ENCODE data around the gene BPIFB3.

The BPIFB3 gene

DNA sequence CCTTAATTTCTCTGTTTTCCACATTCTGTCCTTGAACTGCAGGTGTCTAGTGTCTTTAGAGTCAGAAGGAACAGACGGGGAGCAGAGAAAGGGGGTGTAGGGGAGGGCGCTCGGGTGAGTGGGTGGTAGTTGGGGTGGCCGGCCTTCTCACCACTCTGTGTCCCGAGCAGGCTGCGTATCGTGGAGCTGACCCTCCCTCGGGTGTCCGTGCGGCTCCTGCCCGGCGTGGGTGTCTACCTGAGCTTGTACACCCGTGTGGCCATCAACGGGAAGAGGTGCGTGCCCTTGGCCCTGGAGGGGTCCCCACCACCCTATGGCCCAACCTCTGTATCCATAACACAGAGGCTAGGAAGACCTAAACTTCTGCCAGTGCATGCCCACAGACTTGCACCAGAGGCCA lies 31.0 kb downstream of the BPIFB3 start:
- TF ChIP-seq, protein P1, sequence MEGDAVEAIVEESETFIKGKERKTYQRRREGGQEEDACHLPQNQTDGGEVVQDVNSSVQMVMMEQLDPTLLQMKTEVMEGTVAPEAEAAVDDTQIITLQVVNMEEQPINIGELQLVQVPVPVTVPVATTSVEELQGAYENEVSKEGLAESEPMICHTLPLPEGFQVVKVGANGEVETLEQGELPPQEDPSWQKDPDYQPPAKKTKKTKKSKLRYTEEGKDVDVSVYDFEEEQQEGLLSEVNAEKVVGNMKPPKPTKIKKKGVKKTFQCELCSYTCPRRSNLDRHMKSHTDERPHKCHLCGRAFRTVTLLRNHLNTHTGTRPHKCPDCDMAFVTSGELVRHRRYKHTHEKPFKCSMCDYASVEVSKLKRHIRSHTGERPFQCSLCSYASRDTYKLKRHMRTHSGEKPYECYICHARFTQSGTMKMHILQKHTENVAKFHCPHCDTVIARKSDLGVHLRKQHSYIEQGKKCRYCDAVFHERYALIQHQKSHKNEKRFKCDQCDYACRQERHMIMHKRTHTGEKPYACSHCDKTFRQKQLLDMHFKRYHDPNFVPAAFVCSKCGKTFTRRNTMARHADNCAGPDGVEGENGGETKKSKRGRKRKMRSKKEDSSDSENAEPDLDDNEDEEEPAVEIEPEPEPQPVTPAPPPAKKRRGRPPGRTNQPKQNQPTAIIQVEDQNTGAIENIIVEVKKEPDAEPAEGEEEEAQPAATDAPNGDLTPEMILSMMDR (IDR thresholded peaks at IDR 0.05; ENCODE audit: extremely low read depth, insufficient read depth, missing control alignments) = no peak
- in situ Hi-C loops (cut with MboI; ENCODE audit: low pct_unique_long_range_greater_than_20kb, low sequenced_read_pairs, unreplicated experiment) = no loop called here
- DNase-seq (ENCODE audit: low spot score) = no peak

DNA sequence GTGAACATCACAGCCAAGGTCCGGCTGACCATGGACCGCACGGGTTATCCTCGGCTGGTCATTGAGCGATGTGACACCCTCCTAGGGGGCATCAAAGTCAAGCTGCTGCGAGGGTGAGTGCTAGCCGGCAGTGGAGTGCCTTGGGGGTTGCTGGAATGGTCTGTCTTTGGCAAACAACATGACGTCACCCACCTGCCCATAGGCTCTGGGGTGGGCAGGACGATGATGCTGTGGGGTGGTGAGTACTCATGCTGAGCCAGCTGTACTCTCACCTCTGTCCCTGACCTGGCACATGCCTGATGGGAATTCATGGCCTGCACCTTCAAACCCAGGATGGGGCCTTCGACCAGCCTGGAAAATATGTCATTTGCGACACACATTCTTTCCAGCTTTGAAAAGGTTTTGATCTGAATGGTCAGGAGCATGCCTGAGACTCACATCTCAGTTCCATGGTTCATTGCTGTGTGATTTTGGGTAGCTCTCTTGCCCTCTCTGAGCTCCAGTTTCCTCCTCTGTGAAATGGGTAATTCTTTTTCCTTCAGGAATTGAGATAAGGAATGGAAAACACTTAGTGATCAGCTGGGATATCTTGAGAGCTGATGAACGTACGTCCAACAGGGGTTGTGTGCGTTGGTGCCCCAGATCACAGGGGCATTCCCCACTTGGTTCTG lies 32.5 kb downstream of the BPIFB3 start:
- DNase-seq (ENCODE audit: low spot score) = no peak
- TF ChIP-seq, protein P1 (IDR thresholded peaks at IDR 0.05; ENCODE audit: extremely low read depth, insufficient read depth, missing control alignments) = no peak
- in situ Hi-C loops (cut with MboI; ENCODE audit: low pct_unique_long_range_greater_than_20kb, low sequenced_read_pairs, unreplicated experiment) = no loop called here

DNA sequence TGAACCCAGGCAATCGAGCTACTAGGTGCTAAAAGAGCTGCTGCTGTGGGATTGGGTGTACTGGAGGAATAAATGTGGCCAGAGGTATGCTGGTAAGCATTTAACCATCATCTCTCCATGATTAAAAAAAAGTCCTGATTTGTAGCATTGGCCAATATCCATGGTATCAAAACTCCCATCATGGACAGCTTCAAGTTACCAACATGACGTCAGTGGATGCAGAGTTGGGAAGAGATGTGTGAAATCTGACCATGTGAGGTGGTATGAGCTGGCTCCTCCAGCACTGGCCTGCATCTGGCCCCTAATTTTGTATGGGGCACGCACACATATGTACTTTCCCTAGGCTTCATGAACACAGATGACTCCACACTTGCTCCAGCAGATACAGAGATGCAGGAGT lies 37.4 kb downstream of the BPIFB3 start:
- DNase-seq (ENCODE audit: low spot score) = no peak
- in situ Hi-C loops (cut with MboI; ENCODE audit: low pct_unique_long_range_greater_than_20kb, low sequenced_read_pairs, unreplicated experiment) = no loop called here
- TF ChIP-seq, protein P1 (IDR thresholded peaks at IDR 0.05; ENCODE audit: extremely low read depth, insufficient read depth, missing control alignments) = no peak

DNA sequence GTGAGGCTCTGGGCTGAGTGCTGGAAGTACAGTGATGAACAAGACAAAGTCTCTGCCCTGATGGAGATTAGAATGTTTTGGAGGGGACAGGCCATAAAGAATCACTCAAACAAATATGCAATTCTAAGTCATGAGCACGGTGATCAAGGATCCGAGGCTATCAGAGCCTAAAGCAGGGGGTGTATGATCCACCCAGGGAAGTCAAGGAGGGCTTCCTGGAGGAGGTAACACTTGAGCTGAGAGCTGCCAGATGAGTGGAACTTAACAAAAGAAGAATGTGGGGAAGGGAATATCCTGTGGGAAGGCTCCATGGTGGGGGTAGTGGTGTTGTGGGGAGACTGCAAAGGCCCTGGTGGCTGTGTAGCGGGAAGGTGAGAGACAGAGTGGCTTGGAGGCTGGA lies 38.0 kb downstream of the BPIFB3 start:
- in situ Hi-C loops (cut with MboI; ENCODE audit: low pct_unique_long_range_greater_than_20kb, low sequenced_read_pairs, unreplicated experiment) = no loop called here
- TF ChIP-seq, protein P1 (IDR thresholded peaks at IDR 0.05; ENCODE audit: extremely low read depth, insufficient read depth, missing control alignments) = no peak
- no peak for DNase-seq (ENCODE audit: low spot score)

DNA sequence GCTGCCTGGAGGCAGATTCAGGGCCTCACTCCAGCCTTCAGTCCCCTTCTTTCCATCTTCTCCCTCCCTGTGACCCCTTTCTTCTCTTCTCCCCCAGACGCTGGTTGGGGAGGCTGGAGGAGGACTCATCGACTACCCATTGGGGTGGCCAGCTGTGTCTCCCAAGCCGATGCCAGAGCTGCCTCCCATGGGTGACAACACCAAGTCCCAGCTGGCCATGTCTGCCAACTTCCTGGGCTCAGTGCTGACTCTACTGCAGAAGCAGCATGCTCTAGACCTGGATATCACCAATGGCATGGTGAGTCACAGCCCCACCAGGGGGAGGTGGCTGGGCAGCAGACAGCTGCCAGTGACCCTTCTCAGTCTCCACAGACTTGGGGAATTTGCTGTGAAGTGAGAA lies 38.7 kb downstream of the BPIFB3 start:
- no peak for DNase-seq (ENCODE audit: low spot score)
- TF ChIP-seq, protein P1 (IDR thresholded peaks at IDR 0.05; ENCODE audit: extremely low read depth, insufficient read depth, missing control alignments) = no peak
- in situ Hi-C loops (cut with MboI; ENCODE audit: low pct_unique_long_range_greater_than_20kb, low sequenced_read_pairs, unreplicated experiment) = no loop called here

DNA sequence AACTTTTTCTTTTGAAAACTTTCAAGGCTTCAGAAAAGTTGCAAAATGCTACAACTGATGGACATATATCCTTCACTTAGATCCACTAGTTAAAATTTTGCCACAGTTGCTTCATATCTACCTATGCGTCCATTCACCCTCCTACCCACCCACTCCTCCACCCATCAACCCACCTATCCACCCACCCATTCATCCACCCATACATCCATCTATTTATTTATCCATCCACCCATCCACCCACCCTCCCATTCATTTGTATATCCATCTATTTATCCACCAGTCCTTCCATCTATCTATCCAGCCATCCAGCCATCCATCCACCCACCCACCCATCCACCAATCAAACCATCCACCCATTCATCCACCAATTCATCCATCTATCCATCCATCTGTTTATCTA lies 39.4 kb downstream of the BPIFB3 start:
- no peak for DNase-seq (ENCODE audit: low spot score)
- TF ChIP-seq, protein P1 (IDR thresholded peaks at IDR 0.05; ENCODE audit: extremely low read depth, insufficient read depth, missing control alignments) = no peak
- in situ Hi-C loops (cut with MboI; ENCODE audit: low pct_unique_long_range_greater_than_20kb, low sequenced_read_pairs, unreplicated experiment) = no loop called here

All from GM13977 (cell line).